MCF 10A (cell line): Measurements from ENCODE around the gene MPDZ. TPM values are rescaled to one million over a fixed set of nuclear protein-coding genes. Genes with fewer than 3 reads are reported as not detected.
A peak's percentile ranks its signal among the peaks of the same experiment; 100 is the strongest.

Experiments
- BruUV-seq: library from RNA; stranded (reverse); fragments of 400-500 nt; replicated peaks from 2 replicates; lab custom pipeline; 2021; lab: Mats Ljungman, UMichigan
- CTCF ChIA-PET: fragments of 300-600 bp; sonication (Branson Sonifier 250); formaldehyde crosslinking; extraction: SDS; loops from one replicate; lab custom pipeline; 2021; ENCODE audit warnings: antibody characterized with exemption, inconsistent platforms; lab: Yijun Ruan, JAX
- POLR2A ChIA-PET: fragments of 300-600, 350-650 bp; sonication (Branson Sonifier 250); formaldehyde crosslinking; extraction: SDS; loops from one replicate; lab custom pipeline; 2020; ENCODE audit warnings: antibody characterized with exemption, inconsistent platforms; lab: Yijun Ruan, JAX
- DNase-seq: peaks from one replicate; pipeline ENCODE4 v3.0.0-alpha.2; 2018; ENCODE audit not compliant: unreplicated experiment
- H3K27ac Mint-ChIP-seq: one replicate; pipeline ENCODE4 v1.8.0; 2022; ENCODE audit warnings: mild to moderate bottlenecking, low read depth, mixed read lengths; ENCODE audit not compliant: unreplicated experiment
- H3K27me3 Mint-ChIP-seq: one replicate; pipeline ENCODE4 v1.8.0; 2022; ENCODE audit warnings: mixed read lengths; ENCODE audit not compliant: insufficient read depth, unreplicated experiment
- H3K36me3 Mint-ChIP-seq: one replicate; pipeline ENCODE4 v1.8.0; 2022; ENCODE audit warnings: mild to moderate bottlenecking, moderate library complexity, mixed read lengths; ENCODE audit not compliant: insufficient read depth, unreplicated experiment
- H3K4me1 Mint-ChIP-seq: one replicate; pipeline ENCODE4 v1.8.0; 2022; ENCODE audit warnings: mixed read lengths; ENCODE audit not compliant: insufficient read depth, unreplicated experiment
- H3K4me3 Mint-ChIP-seq: one replicate; pipeline ENCODE4 v1.8.0; 2022; ENCODE audit warnings: mild to moderate bottlenecking, moderate library complexity, mixed read lengths; ENCODE audit not compliant: unreplicated experiment
- H3K9me3 Mint-ChIP-seq: one replicate; pipeline ENCODE4 v1.8.0; 2022; ENCODE audit warnings: mixed read lengths; ENCODE audit not compliant: unreplicated experiment
- CTCF ChIP-seq: fragments of 200-600 bp; IDR thresholded peaks from one replicate; pipeline ENCODE4 v1.8.0; 2022; ENCODE audit warnings: antibody characterized with exemption, mild to moderate bottlenecking; ENCODE audit not compliant: unreplicated experiment
- intact Hi-C: fragments of 100-400 bp; cut with micrococcal nuclease; formaldehyde crosslinking; loops from 2 replicates; pipeline ENCODE4 v1.14.1; 2022
- total RNA-seq: library from RNA; stranded (reverse); gene quantifications from 2 replicates; pipeline ENCODE4 v1.2.3, GENCODE V29; 2022

The MPDZ gene
- total RNA-seq, 1 experiment from 2014 or later: 8.8 TPM

- Mint-ChIP-seq H3K9me3 (no peaks in the 10 kb centered on the region), H3K27ac (no peak overlapping the region), H3K27me3 (no peaks in the 10 kb centered on the region), H3K4me3 (no peak overlapping the region), H3K36me3 (peaks cover 5% of the 10 kb centered on the region), H3K4me1 (peaks cover 6% of the 10 kb centered on the region)
- intact Hi-C loops: no loop called here
- TF ChIP-seq CTCF: no peak
- BruUV-seq: no TSS peak
- ChIA-PET POLR2A (no interaction called here), CTCF (interaction anchor here (0.6 to 0.8 kb wide), 2 partner anchors 61 to 1225 kb away, joined by 3 to 4 read pairs; no protein-coding TSS in a partner anchor)
- DNase-seq: no peak
These were observed 70.0 kb downstream of the MPDZ start for GRCh38 chr9:13209498-13209897.

GRCh38 chr9:13205824-13206223 lies 73.7 kb downstream of the MPDZ start:
- CTCF ChIA-PET: interaction anchor here (0.6 to 2.1 kb wide), 6 partner anchors 12 to 994 kb away, joined by 3 to 7 read pairs (median 4); no protein-coding TSS in a partner anchor
- no peak for TF ChIP-seq CTCF
- H3K4me3 Mint-ChIP-seq: no peak overlapping the region
- intact Hi-C loops: no loop called here
- peak; percentile 33 for DNase-seq
- H3K27me3 Mint-ChIP-seq: no peaks in the 10 kb centered on the region
- no TSS peak for BruUV-seq
- POLR2A ChIA-PET: interaction anchor here (0.9 kb wide), 2 partner anchors 11 to 1580 kb away, joined by 3 read pairs; no protein-coding TSS in a partner anchor
- H3K36me3 Mint-ChIP-seq: peaks cover 13% of the 10 kb centered on the region
- H3K9me3 Mint-ChIP-seq: no peaks in the 10 kb centered on the region
- H3K27ac Mint-ChIP-seq: peak overlapping the region; percentile 35
- peaks cover 17% of the 10 kb centered on the region for H3K4me1 Mint-ChIP-seq

GRCh38 chr9:13190040-13190439 lies 89.5 kb downstream of the MPDZ start:
- CTCF ChIA-PET: interaction anchor here (0.6 to 0.8 kb wide), 2 partner anchors 20 to 724 kb away, joined by 3 read pairs; no protein-coding TSS in a partner anchor
- no peak for DNase-seq
- Mint-ChIP-seq H3K4me1 (no peaks in the 10 kb centered on the region), H3K27me3 (no peaks in the 10 kb centered on the region), H3K36me3 (peaks cover 13% of the 10 kb centered on the region), H3K9me3 (no peaks in the 10 kb centered on the region), H3K4me3 (no peak overlapping the region), H3K27ac (no peak overlapping the region)
- POLR2A ChIA-PET: no interaction called here
- intact Hi-C loops: no loop called here
- TF ChIP-seq CTCF: no peak
- BruUV-seq: no TSS peak

- Mint-ChIP-seq H3K4me1 (no peaks in the 10 kb centered on the region), H3K36me3 (peaks cover 13% of the 10 kb centered on the region), H3K4me3 (no peak overlapping the region), H3K27ac (no peak overlapping the region), H3K9me3 (no peaks in the 10 kb centered on the region), H3K27me3 (no peaks in the 10 kb centered on the region)
- intact Hi-C loops: no loop called here
- CTCF ChIA-PET: interaction anchor here (0.8 to 1.2 kb wide), 3 partner anchors 7 to 155 kb away, joined by 3 read pairs; no protein-coding TSS in a partner anchor
- DNase-seq: no peak
- no peak for TF ChIP-seq CTCF
- POLR2A ChIA-PET: no interaction called here
- no TSS peak for BruUV-seq
These were observed 90.1 kb downstream of the MPDZ start for GRCh38 chr9:13189362-13189761.
